NCI-H2227 treated with DMSO at 0.1 percent for 48 hours (cell line): ENCODE data around the gene NDUFAF8.
"Not testable (repeated sequence)": the region's sequence is repeated elsewhere in the genome, so short reads cannot be mapped to it uniquely, and the experiment has no call there.

Experiments
- DNase-seq: peaks from one replicate; lab custom pipeline; 2025; lab: John Stamatoyannopoulos, UW

NDUFAF8 gene

DNA sequence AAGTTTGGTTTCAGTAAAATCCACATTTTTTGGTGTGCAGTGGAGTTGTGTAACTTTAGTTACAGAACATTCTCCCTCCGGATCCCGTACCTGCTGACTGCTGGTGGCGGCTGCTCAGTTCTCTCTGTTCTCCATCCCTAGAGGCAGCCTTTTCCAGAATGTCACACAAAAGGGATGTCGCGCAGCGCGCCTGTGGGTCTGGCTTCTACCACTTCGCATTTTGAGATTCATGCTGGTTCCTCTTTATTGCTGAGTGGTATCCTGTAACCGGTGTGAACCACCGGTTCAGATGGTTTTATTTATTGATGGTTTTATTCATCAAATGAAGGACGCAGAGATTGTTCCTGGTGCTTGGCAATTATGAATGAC is 15.4 kb upstream of the NDUFAF8 start:
- DNase-seq, result no peak

DNA sequence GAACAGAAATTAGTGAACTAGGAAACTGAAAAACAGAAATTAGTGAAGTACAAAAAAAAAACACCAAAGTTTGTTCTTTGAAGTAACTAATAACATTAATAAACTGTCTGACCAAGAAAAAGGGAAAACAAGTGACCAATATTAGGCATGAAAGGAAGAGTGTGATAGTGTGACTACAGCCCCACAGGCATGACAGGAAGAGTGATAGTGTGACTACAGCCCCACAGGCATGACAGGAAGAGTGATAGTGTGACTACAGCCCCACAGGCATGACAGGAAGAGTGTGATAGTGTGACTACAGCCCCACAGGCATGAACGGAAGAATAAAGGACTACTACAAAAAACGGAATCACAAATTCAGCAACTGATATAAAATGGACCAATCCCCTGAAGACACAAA is 11.5 kb upstream of the NDUFAF8 start:
- not testable (repeated sequence) for DNase-seq

DNA sequence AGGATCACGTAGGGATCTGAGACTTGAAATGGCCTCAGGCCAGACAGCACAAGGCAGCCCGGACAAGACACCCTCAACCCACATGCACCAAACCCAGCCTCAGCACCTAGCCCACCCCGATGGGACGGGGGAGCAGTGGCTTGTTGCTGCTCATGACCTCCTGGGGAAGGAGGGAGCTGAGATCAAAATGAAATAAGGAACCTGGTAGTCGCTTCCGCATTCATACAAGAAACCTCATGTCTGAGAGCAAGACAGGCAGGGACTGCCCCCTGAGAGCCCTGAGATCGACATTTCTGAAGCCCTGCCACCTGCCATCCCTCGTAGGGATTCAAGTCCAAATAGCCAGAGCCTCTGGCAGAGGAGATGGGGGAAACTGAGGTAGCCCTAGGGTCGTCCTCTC is 10.7 kb upstream of the NDUFAF8 start:
- DNase-seq, result no peak

DNA sequence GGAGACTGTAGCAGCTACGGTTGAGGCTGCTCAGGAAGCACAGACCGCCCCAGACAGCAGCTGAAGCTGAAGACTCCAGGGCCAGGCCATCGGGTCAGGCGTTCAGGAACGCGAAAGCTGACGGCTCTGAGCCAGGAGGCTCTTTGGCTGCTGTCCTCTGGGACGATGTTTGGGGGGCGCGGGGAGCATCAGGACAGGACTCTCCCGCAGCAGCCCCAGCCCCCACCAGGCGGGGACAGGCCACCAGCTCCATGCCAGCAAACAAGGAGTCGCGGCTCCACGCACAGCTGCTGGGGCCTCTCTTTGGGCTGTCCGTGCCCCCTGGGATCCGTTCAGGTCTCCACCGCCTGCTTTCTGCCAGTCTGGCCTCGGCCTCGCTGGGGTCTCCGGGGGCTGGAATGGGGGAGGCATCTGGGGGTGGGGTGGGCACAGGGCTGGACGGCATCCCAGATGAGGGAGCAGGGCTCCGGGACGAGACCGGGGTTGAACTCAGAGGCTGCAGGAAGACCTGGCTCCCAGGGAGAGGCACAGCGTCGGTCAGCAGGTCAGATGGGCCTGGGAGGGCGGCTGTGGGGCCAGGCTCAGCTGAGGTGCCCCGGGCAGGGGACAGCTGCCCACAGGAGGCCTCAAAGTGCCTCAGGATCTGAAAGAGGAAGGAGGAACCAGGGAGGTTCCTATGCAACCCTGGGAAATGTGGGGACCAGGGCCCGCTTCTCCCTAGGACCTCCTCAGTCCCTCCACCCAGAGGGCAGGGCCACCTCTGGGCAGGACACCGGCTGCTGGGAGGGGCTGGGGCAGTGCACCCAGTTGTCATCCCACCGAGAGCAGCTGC is 10.1 kb upstream of the NDUFAF8 start:
- DNase-seq, result no peak

DNA sequence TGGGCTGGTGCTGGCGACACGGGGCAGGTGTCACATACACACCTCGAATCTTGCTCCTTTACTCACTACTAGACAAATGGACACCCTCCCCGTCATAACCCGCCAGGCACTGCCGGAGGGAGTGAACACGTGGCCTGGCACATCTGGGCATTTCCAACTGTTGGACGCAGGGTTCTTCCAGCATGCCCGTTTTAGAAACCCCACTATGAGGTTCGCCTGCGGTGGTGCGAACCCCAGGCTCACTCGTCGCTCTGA is 9.5 kb upstream of the NDUFAF8 start:
- DNase-seq, result no peak

DNA sequence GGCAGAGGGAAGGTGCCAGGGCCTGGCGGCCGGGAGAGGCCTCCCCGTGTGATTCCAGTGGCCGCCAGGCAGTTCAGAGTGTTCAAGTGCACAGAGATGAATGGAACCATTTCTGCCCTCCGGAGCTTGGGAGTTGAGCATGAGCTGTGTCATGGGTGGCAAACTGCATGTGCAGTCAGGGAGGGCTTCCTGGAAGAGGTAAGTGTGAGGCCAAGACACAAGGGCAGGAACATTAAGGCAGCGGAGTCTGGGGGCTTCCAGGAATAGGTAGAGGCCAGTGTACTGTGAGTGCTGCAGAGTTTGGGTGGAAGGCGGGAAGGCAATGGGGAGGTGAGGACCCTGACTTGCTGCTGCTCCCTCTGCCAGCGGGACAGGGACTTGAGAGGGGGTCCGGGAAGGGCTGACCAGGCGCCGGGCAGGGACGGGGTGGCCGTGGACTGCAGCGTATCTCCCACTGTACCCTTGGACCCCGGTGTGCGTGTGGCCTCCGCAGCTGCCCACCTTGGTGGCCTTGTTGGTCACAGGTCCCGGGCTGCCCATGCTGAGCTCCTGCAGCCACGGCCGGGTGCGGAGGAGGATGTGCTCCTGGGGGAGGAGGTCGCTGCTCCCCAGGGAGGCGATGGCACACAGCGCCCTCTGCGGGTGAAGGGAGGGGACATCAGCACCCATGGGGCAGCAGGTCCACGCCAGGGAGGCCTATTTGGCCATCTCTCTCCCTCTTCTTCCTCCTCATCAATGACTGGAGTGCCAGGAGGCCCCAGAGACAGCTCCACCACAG is 8.9 kb upstream of the NDUFAF8 start:
- no peak for DNase-seq

DNA sequence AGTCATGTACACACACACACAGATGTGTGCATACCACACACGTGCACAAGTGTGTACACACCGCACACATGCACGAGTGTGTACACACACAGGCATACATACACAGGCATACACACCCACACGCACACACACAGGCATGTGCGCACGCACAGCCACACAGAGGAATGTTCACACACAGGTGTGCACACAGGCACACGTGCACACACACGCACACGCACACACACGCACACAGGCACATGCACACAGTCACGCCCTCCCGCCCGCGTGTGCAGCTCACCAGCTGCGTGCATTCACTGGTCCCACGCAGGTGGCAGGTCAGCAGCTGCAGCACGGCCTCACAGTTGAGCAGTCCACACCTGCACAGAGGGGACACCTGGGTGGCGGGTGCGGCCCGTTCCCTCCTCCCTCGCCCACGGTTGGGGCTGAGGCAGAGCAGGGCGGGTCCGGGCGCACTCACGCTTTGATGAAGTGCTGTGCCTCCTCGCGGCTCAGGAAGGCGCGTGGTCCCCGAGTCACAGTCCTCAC is 7.9 kb upstream of the NDUFAF8 start:
- no peak for DNase-seq

DNA sequence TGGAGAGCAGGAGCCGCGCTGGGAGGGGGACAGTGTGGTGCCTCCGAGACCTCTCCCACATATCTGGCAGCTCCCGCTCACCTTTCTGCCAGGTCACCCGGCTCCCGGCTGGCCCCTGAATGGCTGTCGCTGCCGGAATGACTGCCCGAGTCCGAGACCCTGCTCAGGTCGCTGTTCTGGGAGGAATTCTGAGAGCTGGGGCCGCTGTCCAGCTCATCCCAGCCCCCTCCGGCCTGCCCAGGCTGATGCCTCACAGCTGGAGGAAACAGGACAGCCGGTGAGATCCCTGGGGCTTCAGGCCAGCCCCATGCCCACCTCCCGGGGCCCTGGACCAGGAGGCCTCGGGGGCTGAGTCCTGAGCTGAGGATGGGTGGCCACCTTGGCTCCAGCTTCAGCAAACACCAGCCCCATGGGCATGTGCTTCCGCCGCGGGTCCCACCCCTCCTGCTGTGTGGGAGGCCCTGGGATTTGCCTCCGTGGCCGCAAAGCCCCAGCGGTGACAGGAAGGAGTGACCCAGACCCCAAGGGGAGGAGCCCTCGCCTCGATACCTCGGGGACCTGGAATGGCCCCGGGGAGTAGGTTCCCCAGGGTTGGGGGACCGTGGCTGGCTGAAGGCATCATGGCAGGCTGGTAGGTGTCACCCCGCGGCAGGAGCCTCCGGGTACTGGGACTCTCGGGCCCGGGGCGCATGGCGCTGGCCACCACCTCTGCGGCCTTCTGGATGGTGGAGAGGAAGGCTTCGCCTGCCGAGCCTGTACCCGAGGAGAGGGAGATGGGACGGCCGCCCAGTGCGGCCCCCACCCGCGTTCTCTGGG is 7.1 kb upstream of the NDUFAF8 start:
- no peak for DNase-seq

DNA sequence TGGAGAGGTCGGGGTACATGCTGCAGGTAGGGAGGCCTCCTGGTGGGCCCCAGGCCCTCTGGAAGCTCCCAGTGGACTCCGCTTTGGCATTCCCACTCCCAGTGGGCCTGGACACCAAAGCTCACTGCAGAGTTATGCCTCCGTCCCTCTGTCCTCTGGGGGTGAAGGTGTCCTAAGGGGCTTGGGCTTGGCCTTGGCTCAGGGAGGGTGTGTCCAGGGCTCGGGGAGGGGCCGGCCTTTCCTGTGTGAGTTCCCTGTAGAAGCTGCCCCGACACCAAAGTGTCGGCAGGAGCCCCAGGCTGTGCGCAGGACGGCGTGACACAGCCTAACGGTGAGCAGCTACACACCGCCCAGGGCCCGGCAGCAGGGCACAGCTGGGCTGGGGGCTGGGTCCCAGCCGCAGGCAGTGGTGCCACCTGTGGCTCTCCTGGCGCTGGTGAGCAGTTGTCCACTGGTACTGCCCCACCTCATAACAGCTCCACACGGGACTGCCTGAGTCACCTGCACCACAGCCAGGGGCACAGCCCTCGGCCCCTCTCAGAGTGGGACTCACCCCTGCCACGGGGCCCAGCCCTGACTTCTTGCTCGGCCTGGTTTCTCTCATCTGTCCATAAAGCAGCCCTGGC is 6.4 kb upstream of the NDUFAF8 start:
- DNase-seq, result no peak

DNA sequence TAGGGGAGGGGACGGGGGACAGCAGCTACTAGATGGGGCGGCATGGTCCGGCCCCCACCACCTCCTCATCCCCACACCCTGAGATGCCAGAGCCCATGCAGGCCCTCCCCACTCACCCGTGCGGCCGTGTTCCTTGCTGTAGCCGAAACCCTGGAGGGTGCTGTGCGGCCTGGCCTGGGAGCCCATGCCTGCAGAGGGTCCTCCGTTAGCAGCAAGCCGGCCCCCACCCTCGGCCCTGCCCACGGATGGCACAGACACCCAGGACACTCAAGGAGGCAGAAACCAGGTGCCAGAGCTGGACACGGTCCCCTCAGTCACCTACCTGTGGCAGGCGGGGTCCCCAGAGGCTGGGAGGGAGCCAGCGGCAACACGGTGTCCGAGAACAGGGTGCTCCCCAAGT is 5.8 kb upstream of the NDUFAF8 start:
- no peak for DNase-seq

DNA sequence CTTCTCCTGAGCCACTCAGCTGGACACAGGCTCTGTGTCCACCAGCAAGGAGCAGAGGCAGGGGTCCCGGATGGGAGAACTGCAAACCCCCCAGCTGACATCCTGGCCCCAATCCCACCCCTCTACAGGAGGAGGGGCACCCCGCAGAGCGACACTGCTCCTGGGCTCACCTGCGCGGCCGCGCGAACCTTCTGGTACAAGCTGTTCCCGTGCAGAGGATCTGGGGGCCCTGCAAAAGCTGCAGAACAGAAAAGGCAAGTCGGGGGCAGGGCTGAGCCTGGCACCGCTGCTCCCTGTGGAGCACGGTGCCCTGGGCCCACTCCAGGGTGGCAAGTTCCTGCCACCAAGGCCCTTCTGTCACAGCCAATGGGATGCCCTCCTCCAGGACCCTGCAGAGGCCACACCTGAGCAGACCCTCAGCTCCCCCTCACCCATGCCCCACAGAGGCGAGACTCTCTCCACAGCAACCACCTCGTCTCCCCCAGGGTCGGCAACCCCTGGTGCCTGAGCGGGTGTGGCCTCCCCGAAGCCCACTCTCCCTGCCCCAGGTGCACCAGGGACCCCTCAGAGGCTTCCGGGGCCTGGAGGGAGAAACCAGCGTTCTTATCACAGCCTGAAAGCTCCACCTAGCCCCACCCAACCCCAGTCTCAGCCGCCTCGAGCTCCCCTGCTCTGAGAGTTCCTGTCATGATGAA is 5.2 kb upstream of the NDUFAF8 start:
- no peak for DNase-seq

DNA sequence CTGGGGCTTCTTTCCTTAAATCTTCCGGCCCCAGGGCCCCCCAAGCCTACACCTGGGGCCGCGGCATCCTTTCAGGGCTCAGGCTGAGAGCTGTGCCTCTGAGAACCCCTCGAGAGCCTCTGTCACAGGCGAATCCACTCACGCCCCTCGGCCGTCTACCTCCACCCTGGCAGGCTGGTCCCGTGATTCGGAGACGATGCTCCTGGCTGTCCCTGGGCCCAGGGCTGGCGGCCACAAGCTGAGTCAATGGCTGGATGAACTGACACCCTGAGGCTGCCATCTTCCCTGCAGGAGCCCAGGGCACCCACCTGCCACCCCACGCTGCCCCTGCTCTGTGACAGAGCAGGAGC is 4.6 kb upstream of the NDUFAF8 start:
- no peak for DNase-seq

DNA sequence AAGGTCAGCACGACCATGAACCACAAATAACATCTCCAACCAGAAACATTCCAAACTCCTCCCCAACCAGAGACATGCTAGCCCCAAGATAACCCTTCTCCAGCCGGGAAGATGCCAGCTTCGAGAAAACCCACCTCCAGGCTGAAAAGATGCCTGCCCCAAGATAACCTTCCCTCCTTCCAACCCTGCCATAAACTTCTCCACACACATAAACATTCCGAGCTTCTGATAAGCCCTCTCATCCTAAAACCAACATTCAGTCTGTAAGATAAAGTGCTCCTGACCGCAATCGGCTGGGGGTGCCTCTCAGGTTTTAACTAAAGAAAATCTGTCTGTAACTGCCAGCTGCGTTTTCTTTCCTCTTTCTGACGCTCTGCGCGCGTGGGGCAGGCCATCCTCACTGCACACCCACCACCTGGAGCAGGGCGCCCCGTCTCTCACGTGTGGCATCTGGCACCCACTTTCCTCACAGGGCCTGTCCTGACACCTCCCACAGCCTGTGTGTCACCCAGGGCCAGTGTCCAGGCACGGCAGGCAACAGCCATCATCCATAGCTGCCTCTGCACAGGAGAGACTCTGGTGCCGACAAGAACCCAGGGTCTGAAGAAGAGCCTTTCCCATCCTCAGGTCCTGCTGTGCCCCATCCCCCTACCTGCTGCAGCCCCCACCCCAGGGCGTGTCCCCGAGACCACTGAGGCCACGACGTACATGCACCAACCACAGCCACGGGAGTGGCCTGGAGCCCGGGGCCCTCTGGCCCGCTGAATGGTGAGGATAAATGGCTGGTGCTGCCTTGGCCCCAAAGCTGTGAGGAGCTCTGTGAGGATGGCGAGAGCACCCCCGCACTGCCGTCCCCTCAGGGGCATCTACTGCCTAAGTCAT is 3.9 kb upstream of the NDUFAF8 start:
- DNase-seq, result no peak

DNA sequence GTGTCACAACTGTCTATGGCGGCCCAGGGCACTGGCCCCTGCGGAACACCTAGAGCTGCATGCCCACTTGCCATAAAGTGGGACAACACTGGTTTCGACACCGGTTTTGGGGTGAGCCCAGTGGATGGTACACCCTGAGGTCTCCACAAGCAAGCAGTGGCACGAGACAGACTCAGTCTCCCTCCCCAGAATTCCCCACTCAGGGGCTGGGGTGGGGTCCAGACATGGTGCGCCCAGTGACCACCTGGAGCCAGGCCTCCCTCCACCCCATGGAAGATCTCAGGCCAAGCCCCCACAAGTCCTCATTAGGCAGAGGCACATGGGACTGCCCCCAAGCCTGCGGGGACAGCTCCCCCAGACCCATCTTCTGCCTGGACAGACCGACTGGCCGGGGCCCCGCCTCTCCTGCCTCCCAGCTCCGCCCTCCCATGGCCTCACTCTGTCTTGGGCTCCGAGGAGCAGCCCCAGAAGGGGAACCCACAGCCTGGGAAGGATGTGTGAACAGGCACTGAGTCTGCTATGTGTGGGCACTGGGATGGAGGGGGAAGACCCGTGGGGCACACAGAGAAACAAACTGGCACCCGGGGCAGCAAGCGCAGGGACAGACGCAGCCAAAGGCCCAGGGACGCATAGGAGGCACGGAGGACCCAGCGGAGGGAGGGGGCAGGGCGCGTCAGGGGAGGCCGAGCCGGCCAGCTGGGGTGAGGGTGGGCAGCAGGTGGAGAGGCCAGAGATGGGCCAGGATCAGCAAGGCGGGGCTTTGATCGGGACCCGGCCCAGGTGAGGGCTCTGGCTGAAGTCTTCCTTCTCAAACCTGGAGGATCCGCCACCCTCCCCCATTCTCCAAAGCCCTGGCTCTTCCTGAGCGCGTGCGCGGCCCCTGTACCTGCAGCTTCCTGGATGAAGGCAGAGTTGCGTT is 3.0 kb upstream of the NDUFAF8 start:
- no peak for DNase-seq

DNA sequence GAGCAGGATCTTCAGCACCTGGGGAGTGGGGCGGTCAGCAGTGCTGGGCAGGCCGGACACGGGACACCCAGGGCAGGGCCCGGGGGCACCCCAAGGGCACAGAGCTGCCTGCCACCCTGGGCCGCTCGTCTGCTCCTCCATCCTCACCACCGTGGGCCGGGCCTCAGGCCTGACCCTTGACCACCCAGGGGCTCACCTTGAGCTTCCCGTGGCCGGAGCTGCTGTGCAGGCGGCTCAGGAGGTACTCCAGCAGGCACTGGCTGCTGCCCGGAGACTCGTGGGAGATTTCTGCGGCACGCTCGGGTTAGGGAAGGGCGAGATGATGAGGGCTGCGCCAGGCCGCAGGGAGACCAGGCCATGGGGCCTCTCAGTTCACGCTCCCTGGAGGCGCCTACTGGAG is 2.3 kb upstream of the NDUFAF8 start:
- DNase-seq, result no peak

DNA sequence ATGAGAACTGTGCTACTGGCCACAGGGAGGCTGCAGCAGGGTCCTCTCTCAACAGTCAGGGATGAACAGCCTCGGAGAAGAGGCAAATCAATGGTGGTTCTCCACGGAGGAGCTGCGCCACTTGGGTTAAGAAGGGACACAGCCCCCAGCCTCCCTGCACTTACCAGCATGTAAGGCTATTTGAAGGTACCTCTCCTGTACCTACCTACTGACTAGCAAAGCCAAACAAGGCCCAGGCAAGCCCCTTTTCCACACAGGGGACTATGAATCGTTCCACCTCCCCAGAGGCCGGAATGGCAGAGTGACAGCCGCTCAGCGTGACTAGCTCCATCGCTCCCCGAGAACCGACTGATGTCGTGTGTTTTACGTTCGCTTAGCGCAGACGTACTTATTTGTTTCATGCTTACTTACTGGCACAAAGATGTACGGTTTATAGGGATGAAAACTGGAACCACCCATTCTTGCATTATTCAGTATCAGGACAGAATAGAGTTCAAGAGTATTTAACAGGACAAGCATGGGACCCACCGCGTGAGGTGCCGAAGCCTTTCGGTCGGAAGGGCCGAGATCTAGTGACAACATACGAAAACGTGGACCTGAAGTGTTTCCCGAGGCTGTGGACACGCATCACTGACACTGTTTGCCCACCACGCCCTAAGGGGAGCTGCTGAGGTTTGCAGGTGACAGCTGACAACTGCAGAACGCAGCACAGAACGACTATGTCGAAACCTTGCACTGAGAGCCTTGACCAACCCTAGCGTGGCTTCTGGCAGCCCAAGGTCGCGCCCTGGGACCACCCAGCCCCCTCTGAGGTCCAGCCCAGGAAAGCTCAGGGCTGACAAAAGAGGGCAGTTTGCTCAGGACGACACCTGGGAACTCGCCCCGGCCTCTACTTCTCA is 1.3 kb upstream of the NDUFAF8 start:
- DNase-seq, result no peak

DNA sequence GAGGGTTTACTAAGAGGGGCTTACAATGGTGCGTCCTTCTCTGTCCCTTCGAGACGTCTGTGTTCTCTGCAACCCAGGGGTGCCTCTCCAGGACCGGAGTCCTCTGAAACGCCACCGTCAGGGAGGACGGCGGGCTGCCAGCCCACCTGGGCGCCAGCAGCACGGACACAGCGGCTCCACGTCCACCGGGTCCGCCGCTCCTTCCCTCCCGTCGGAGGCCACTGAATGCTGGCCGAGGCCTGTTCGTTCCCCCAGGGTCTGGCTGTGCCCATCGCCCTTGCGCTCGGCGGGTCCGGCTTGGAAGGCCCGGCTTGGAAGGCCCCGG is 666 bp upstream of the NDUFAF8 start:
- DNase-seq, result no peak

DNA sequence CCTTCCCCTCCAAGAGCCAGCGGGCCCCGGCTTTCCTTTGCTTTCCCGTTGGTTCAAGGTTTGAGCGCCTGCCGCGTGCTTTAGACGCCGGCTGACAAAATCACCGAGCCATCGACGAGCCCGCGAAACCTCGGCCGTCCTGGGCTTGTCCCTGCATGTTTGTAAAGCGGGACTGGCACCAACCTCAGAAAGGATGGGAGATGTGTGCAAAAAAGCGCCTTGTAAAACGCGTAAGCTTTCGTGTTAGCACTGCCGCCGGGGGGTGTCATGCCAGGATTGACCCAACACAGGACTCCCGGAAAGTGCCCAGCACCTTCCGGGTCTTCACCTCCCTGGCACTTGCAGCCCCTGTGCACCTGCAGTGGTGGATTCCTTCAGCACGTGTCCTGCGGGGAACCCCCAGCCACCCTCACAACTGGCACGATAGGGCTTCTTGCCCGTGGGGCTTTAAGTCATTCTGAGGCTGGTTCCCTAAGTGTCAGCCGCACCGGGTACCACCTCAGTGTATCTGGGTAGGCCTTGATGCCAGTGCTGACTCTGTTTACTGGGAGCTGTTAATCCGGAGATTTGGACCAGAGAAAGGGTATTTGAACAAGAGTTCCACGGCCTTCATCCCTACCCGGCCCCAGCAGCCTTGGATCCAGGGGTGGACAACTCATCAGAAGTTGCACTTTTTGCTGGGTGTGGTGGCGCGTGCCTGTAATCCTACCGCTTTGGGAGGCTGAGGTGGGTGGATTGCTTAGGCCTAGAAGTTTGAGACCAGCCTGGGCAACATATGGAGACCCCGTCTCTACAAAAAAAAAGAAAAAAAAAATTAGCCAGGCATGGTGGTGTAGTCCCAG is 817 bp downstream of the NDUFAF8 start:
- no peak for DNase-seq
